Fibroblast of villous mesenchyme (primary cell): Measurements from ENCODE around the gene SUPT3H. TPM values are rescaled to one million over a fixed set of nuclear protein-coding genes. Genes with fewer than 3 reads are reported as not detected.

Source experiments
- DNase-seq: peaks from one replicate; pipeline ENCODE4 v3.0.0-alpha.2; 2010; ENCODE audit warnings: low read depth
- H3K4me3 ChIP-seq: 2 replicates; pipeline ENCODE4 v1.5.1; 2011; ENCODE audit warnings: low read depth, mild to moderate bottlenecking, low read length
- total RNA-seq: library from RNA; depleted of rRNA; stranded (reverse); fragments of >200 nt; gene quantifications from 2 replicates; pipeline ENCODE4 v1.2.3, GENCODE V29; 2012
- TF ChIP-seq, protein P1 (sequence below): IDR thresholded peaks from 2 replicates; pipeline ENCODE4 v1.5.1; 2012; ENCODE audit warnings: low read depth, mild to moderate bottlenecking, low read length; ENCODE audit not compliant: insufficient read depth

The SUPT3H gene
- total RNA-seq, 1 donor, result 7.8 TPM

DNA sequence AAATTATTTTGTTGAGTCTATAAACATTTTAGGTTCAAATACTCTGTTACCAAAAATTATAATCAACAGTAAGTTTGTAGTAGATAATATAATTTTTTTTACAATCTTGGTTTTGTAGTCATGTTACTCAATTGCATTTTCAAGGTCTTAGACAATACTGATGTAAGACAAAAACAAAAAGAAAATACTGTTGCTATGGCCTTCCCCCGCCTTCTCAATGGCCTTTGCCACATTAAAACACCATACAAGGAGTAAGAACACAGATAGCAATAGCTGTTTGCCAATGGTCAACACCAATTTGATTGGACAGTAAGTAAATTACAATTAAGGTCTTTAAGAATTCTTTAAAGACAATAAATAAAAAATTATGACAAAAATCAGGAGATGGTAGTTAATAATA lies 540.0 kb downstream of the SUPT3H start:
- H3K4me3 ChIP-seq, result no peak overlapping the region
- TF ChIP-seq, protein P1, sequence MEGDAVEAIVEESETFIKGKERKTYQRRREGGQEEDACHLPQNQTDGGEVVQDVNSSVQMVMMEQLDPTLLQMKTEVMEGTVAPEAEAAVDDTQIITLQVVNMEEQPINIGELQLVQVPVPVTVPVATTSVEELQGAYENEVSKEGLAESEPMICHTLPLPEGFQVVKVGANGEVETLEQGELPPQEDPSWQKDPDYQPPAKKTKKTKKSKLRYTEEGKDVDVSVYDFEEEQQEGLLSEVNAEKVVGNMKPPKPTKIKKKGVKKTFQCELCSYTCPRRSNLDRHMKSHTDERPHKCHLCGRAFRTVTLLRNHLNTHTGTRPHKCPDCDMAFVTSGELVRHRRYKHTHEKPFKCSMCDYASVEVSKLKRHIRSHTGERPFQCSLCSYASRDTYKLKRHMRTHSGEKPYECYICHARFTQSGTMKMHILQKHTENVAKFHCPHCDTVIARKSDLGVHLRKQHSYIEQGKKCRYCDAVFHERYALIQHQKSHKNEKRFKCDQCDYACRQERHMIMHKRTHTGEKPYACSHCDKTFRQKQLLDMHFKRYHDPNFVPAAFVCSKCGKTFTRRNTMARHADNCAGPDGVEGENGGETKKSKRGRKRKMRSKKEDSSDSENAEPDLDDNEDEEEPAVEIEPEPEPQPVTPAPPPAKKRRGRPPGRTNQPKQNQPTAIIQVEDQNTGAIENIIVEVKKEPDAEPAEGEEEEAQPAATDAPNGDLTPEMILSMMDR, result no peak
- DNase-seq, result no peak

DNA sequence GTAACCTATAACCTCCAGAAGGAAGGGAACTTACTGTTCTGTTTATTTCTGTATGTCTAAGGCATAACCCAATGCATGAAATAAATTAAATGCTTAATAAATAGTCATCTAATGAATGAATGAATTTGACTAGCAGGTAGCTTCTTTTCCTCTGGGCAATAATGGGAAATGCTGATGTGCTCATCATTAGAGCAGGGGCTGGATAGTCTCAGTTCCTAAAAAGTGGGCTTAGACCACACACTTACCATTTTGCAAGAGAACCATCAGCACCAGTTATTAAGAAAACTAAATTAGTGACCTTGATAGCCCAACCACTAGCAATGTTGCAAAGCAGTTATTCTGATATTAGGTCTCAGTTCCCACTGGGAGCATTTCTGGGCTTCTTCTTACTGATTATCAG lies 540.5 kb downstream of the SUPT3H start:
- no peak overlapping the region for H3K4me3 ChIP-seq
- TF ChIP-seq, protein P1, result no peak
- DNase-seq, result no peak

DNA sequence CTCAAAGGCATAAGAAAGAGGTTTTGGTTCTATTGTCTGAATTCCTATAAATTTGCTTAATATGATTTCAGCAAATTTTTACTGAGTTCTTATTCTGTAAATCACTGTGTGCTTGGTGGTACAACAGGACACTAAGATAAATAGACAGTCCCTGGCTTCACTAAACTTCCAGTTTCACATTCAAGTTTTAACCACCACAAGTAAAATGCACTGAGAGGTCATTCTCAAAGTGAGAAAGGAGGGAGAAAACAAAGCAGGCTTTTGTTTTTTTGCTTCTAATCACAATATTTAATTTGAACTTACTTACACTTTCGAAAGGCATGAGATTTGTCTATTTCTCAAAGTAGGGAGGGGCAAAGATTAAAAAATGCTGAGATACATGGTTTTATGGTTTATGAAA lies 544.5 kb downstream of the SUPT3H start:
- no peak for DNase-seq
- no peak overlapping the region for H3K4me3 ChIP-seq
- TF ChIP-seq, protein P1, result no peak

DNA sequence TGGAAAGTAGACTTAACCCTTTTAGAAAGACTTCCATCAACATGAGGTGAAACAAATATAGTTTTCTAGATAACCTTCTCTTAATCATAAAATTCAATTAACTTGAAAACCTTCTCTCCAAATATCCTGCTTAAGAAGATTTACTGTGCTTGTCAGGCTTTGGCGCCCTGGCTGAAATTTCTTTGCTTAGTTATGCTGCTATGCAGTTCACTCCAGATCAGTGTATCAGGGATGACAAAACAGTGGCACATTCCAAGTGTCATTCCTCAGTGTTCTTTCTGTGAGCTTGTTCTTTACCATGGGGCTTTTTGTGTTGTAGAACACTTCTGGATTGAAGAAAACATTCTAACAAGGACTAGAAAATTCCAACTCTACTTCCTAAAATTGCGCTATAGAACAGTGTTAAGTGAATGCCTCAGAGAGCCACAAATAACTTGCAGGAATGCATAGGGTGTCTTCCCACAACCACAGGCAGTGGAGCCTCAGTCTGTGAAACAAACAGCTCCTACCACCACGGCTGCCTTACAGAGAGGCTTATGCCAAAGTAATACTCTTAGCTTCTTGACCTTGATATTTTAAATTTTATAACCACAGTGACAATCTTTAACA lies 546.6 kb downstream of the SUPT3H start:
- DNase-seq, result peak; percentile 47
- TF ChIP-seq, protein P1, result no peak
- H3K4me3 ChIP-seq, result no peak overlapping the region

DNA sequence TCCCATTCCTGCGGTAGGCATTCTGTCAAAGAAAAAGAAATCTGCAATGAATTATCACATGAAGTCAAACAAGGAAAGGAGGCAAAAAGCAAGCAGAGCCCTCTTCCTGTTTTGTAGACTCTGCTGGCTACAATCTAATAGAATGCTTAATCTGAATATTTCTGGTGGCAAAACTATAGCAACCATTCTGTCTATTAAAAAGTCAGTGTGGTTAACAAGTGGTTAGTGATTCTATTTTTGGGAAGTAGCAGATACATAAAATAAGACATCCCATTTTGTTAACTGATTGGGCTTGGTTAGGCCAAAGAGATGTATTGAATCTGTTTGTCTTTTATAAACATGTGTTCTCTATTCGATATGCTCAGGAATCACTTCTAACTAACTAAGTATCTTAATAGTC lies 547.9 kb downstream of the SUPT3H start:
- DNase-seq, result no peak
- TF ChIP-seq, protein P1, result no peak

DNA sequence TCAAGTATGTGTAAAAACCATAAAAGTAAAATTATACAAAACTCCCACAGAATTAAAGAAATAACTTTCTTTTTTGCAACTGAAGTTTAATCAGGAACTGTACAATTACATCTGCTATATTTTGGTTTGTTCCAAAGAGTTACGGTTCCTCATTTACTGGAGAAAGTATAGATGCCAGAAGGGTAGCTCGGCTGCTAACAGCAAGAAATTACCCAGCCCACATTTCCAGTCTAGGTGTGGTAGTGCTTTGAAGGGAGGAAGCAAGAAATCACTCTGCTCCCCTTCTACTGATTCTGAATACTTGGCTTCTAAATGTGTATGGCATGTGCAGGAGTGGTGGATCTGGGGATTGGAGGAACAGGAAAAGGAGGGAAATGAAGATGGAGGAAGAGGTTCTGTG lies 549.0 kb downstream of the SUPT3H start:
- DNase-seq, result no peak
- H3K4me3 ChIP-seq, result no peak overlapping the region
- TF ChIP-seq, protein P1, result no peak

More for the DNA sequence above, 547.9 kb downstream of the SUPT3H start:
- H3K4me3 ChIP-seq, result no peak overlapping the region

DNA sequence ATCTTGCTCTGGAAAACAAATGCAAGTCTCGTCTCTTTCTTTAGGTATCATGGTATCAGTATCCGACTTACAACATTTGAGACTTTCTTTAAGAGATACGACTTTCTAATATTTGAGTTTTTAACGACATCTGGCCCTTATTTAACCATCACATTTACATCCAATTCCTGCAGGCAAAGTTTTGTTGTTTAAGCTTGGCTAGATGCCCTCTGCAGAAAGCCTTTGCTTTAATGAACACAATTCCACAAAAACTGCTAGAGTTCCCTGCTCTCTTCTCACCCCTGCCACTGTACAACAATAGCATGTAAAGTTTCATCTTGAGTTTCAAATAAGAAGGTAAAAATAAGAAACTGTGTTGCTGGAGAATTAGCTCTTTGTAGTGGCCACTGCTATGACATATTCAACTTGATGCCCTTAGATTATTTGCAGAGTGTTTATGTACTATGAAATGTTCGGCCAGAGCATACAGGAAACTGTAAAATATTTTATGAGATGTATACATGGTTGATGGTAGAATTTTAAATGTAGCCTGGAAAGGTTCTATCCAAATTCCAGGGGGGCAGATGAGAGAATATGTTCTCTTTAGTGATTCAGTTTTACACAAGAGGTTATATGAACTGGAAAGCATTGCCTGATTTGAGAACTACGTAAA lies 551.6 kb downstream of the SUPT3H start:
- TF ChIP-seq, protein P1, result no peak
- peak; percentile 57 for DNase-seq
- no peak overlapping the region for H3K4me3 ChIP-seq
